ENCODE measurements around the gene NSFL1C.

The NSFL1C gene

DNA sequence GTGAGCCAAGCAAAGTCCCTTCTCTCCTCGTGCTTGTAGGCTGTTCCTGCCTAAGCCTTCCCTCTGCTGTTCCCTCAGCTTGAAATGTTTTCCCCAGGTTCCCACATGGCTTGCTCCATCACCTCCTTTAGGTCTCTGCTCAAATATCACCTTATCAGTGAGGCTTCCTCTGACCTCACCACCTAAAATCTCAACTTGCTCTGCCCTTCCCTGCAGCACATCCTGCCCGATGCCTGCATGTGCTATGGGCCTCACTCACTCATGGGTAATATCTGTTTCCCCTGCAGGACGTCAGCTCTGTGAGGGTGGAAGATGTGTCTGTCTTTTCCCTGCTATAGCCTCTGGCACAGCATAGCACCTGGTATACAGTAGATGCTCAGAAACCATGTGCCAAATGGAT lies 43.9 kb downstream of the NSFL1C start:
- TF ChIP-seq CTCF (IDR thresholded peaks at IDR 0.05; ENCODE audit: low read depth, low read length) = no peak
- DNase-seq (ENCODE audit: low read depth, low spot score) = no peak
- no peak overlapping the region for H3K4me3 ChIP-seq (ENCODE audit: low read depth, low read length)
- in situ Hi-C loops (cut with HindIII; ENCODE audit: low sequenced_read_pairs) = no loop called here

GRCh38 chr20:1420066-1420465 lies 46.6 kb downstream of the NSFL1C start:
- in situ Hi-C loops (cut with HindIII; ENCODE audit: low sequenced_read_pairs) = no loop called here
- no peak for DNase-seq (ENCODE audit: low read depth, low spot score)
- no peak for TF ChIP-seq CTCF (IDR thresholded peaks at IDR 0.05; ENCODE audit: low read depth, low read length)
- no peak overlapping the region for H3K4me3 ChIP-seq (ENCODE audit: low read depth, low read length)

DNA sequence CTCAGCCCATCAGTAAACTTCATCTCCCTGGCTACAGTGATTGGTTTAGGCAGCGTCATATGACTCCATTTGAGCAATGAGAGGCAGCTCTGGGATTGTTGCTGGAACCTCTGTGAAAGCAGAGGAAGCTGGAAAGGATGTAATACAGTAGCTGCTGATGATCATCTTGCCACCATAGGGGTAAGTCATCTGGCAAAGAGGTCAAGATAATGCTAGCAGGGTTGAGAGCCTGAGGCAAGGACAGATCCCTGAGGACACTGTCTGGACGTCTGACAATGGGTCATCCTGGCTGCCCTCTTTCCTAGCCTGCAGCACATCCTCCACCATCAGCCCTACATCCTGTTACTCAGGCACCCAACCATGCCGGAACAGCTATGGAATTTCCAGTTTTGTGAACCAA lies 48.3 kb downstream of the NSFL1C start:
- TF ChIP-seq CTCF (IDR thresholded peaks at IDR 0.05; ENCODE audit: low read depth, low read length) = no peak
- in situ Hi-C loops (cut with HindIII; ENCODE audit: low sequenced_read_pairs) = no loop called here
- no peak for DNase-seq (ENCODE audit: low read depth, low spot score)
- H3K4me3 ChIP-seq (ENCODE audit: low read depth, low read length) = no peak overlapping the region

DNA sequence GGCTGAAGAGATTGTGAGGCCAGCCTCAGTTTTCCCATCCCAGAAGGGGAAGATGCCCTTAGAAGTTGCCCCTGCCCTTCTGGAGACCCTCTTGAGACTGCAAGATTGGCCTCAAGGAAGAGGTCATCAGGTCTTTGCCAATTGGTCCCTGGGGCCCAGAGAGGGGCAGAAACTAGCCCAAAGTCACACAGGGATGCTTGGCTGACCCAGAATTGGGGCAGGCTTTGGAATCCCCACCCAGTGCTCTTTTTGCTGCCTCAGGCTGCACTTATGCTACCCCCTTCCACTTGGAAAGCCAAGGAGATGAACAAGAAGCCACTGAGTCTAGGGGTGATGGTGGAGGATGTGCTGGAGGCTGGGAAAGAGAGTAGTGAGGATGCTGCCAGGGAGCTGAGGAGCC lies 48.9 kb downstream of the NSFL1C start:
- no peak for TF ChIP-seq CTCF (IDR thresholded peaks at IDR 0.05; ENCODE audit: low read depth, low read length)
- H3K4me3 ChIP-seq (ENCODE audit: low read depth, low read length) = no peak overlapping the region
- no peak for DNase-seq (ENCODE audit: low read depth, low spot score)
- in situ Hi-C loops (cut with HindIII; ENCODE audit: low sequenced_read_pairs) = no loop called here

GRCh38 chr20:1417273-1417672 lies 49.4 kb downstream of the NSFL1C start:
- DNase-seq (ENCODE audit: low read depth, low spot score) = peak; percentile 46
- no peak overlapping the region for H3K4me3 ChIP-seq (ENCODE audit: low read depth, low read length)
- TF ChIP-seq CTCF (IDR thresholded peaks at IDR 0.05; ENCODE audit: low read depth, low read length) = no peak
- in situ Hi-C loops (cut with HindIII; ENCODE audit: low sequenced_read_pairs) = no loop called here

- TF ChIP-seq CTCF (IDR thresholded peaks at IDR 0.05; ENCODE audit: low read depth, low read length) = no peak
- no peak overlapping the region for H3K4me3 ChIP-seq (ENCODE audit: low read depth, low read length)
- peak; percentile 91 for DNase-seq (ENCODE audit: low read depth, low spot score)
- in situ Hi-C loops (cut with HindIII; ENCODE audit: low sequenced_read_pairs) = no loop called here
These were observed 50.8 kb downstream of the NSFL1C start for GRCh38 chr20:1415667-1416468.

Data from astrocyte of the spinal cord (primary cell).